ENCODE data around the gene HGS. TPM values are rescaled to one million over a fixed set of nuclear protein-coding genes. Genes with fewer than 3 reads are reported as not detected.
A peak's percentile ranks its signal among the peaks of the same experiment; 100 is the strongest.

Gene HGS
- total and polyA plus RNA-seq, 2 donors (not counting 3 experiments of a cell fraction or from before 2014, with no cell fraction given), result 166 to 191 TPM

DNA sequence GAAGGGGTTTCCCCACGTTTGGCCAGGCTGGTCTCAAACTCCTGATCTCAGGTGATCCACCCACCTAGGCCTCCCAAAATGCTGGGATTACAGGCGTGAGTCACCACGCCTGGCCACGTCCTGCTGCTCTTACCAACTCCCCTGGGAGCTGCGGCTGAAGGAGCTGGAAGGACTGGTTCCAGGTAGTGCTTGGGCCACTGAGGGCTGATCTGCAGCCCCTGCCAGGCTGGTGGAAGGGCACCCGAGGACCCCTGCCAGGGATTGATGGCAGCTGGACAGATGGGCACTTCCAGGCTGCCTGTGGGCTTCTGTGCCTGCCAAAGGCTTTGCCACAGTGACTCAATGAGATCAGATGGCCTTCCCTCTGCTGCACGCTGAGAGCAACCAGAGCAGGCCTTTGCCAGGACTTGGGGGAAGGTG lies 19.8 kb upstream of the HGS start:
- Histone ChIP-seq H3K27ac (ENCODE audit: insufficient read depth, low read depth, low read length) (no peak overlapping the region), H3K36me3 (ENCODE audit: control insufficient read depth in 2 of 2, extremely low read depth in 1 of 2, insufficient read depth in 2 of 2, low read length in 2 of 2) (peaks cover 0 to 4% of the 10 kb centered on the region in 2 experiments), H3K4me3 (replicated peaks in 1 of 3; ENCODE audit: insufficient read depth in 1 of 3, low read depth in 1 of 3, low read length in 3 of 3) (no peak overlapping the region), H3K27me3 (ENCODE audit: control insufficient read depth in 2 of 2, insufficient read depth in 2 of 2, low read length in 2 of 2) (no peaks in the 10 kb centered on the region), H2AFZ (ENCODE audit: low read depth, low read length) (no peak overlapping the region), H3K9me1 (replicated peaks; ENCODE audit: control insufficient read depth, extremely low read depth, insufficient read depth, low read length) (no peaks in the 10 kb centered on the region), H3K9me3 (replicated peaks; ENCODE audit: control insufficient read depth, insufficient read depth, low read length) (no peaks in the 10 kb centered on the region), H3K9ac (replicated peaks; ENCODE audit: extremely low read depth, insufficient read depth, low read length) (no peak overlapping the region), H3K79me2 (ENCODE audit: control insufficient read depth, insufficient read depth, low read length) (peaks cover 19% of the 10 kb centered on the region), H4K20me1 (replicated peaks; ENCODE audit: control insufficient read depth, extremely low read depth, insufficient read depth, low read length) (no peaks in the 10 kb centered on the region), H3K4me1 (ENCODE audit: control insufficient read depth, extremely low read depth, insufficient read depth, low read length) (peaks cover 18% of the 10 kb centered on the region), H3K4me2 (ENCODE audit: insufficient read depth, low read length) (no peak overlapping the region)
- POLR2A ChIA-PET, result no interaction called here
- intact Hi-C loops (cut with micrococcal nuclease) (no loop called here), dilution Hi-C loops (cut with MboI; ENCODE audit: extremely low pct_ligation_motif_present, low sequenced_read_pairs) (no loop called here)
- no peak for TF ChIP-seq GATA2 (IDR thresholded peaks at IDR 0.05; ENCODE audit: insufficient read depth, insufficient read length, low read depth, low read length)
- no peak for TF ChIP-seq POLR2A (IDR thresholded peaks at IDR 0.05; ENCODE audit: low read depth, low read length)
- no TSS peak for BruUV-seq (replicated peaks)
- DNase-seq (ENCODE audit: low read depth, low spot score) (no peak), FAIRE-seq (no peak)
- CTCF ChIA-PET, result no interaction called here

DNA sequence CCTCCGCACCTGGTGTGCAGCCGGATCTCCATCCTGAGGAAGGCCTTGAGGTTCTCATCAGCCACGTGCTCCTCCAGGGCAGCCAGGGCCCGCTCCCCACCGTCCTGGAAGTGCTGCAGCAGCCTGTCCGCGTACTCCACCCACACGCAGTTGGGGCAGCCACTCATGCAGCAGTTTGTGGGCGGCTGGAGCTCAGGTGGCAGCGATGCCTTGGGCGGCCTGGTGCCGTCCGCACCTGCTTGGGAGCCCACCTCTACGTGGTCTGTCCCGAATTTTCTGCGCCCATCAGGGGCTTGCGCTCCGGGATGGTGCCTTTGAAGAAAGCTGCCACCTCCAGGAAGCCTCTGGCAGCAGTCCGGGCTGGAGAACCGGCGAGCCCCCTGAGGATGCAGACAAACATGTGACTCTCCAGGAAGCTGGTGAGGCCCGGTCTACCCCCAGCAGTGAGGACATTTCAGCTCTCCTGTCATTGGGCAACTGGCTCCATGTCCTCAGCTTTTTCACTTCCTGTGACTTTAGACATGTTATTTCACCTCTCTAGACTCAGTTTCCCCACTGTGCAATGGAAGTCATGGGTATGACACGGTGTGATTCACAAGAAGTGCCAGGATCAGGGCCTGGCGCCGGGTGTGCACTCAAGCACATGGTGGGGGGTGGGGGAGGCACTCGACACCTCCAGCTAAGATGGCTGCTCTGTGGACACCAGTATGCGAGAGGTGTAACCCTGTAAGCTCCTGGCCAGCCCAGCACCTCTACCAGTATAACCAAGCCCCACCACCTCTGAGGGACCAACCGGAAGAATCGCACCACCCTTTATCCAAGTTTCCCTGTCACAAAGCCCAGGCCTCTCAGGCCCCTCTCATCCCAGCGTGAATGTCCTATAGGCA lies 18.4 kb upstream of the HGS start:
- CTCF ChIA-PET, result interaction anchor here (1.0 kb wide), 1 partner anchor 29 kb away, joined by 3 read pairs; no protein-coding TSS in a partner anchor

More for the DNA sequence above, 18.4 kb upstream of the HGS start:
- Histone ChIP-seq H3K9me3 (replicated peaks; ENCODE audit: control insufficient read depth, insufficient read depth, low read length) (no peaks in the 10 kb centered on the region), H3K36me3 (ENCODE audit: control insufficient read depth in 2 of 2, extremely low read depth in 1 of 2, insufficient read depth in 2 of 2, low read length in 2 of 2) (peaks cover 0 to 12% of the 10 kb centered on the region in 2 experiments), H3K4me3 (replicated peaks in 1 of 3; ENCODE audit: insufficient read depth in 1 of 3, low read depth in 1 of 3, low read length in 3 of 3) (peak overlapping the region; percentile 21 to 76 (median 64)), H3K9ac (replicated peaks; ENCODE audit: extremely low read depth, insufficient read depth, low read length) (peak overlapping the region; percentile 69), H3K27ac (ENCODE audit: insufficient read depth, low read depth, low read length) (peak overlapping the region; percentile 36), H3K79me2 (ENCODE audit: control insufficient read depth, insufficient read depth, low read length) (peaks cover 21% of the 10 kb centered on the region), H3K4me2 (ENCODE audit: insufficient read depth, low read length) (peak overlapping the region; percentile 72), H4K20me1 (replicated peaks; ENCODE audit: control insufficient read depth, extremely low read depth, insufficient read depth, low read length) (no peaks in the 10 kb centered on the region), H3K9me1 (replicated peaks; ENCODE audit: control insufficient read depth, extremely low read depth, insufficient read depth, low read length) (no peaks in the 10 kb centered on the region), H2AFZ (ENCODE audit: low read depth, low read length) (peak overlapping the region; percentile 13), H3K27me3 (ENCODE audit: control insufficient read depth in 2 of 2, insufficient read depth in 2 of 2, low read length in 2 of 2) (no peaks in the 10 kb centered on the region), H3K4me1 (ENCODE audit: control insufficient read depth, extremely low read depth, insufficient read depth, low read length) (peaks cover 18% of the 10 kb centered on the region)
- intact Hi-C loops (cut with micrococcal nuclease) (loop anchor here (1.0 to 2.0 kb wide), 2 partner anchors 19 to 29 kb away; partner anchors contain the start of genes HGS, NPLOC4 and TSPAN10), dilution Hi-C loops (cut with MboI; ENCODE audit: extremely low pct_ligation_motif_present, low sequenced_read_pairs) (no loop called here)
- no TSS peak for BruUV-seq (replicated peaks)
- DNase-seq (ENCODE audit: low read depth, low spot score), result no peak
- POLR2A ChIA-PET, result no interaction called here
- no peak for TF ChIP-seq FOS (IDR thresholded peaks at IDR 0.05; ENCODE audit: borderline replicate concordance, insufficient read depth, low read length)
- TF ChIP-seq POLR2A (IDR thresholded peaks at IDR 0.05; ENCODE audit: low read depth, low read length), result peak; percentile 16
- peak; percentile 94 for TF ChIP-seq MYC (IDR thresholded peaks at IDR 0.05; ENCODE audit: low read depth, low read length)
- peak; percentile 40 for TF ChIP-seq POLR2AphosphoS5 (IDR thresholded peaks at IDR 0.05; ENCODE audit: insufficient read depth, low read depth, low read length)
- FAIRE-seq, result peak; percentile 56

Data from endothelial cell of umbilical vein (primary cell).